Smooth muscle cell (in vitro differentiated cells): Measurements from ENCODE around the gene RAB3IL1. TPM values are rescaled to one million over a fixed set of nuclear protein-coding genes. Genes with fewer than 3 reads are reported as not detected.

Experiments used
- DNase-seq: peaks from one replicate; lab custom pipeline; 2025; ENCODE audit not compliant: unreplicated experiment; lab: John Stamatoyannopoulos, UW
- H2AFZ ChIP-seq: fragments of 200-600 bp; sonication (generic); 2 replicates; pipeline ENCODE4 v1.6.0; 2016; ENCODE audit warnings: antibody characterized with exemption, low read depth, mild to moderate bottlenecking
- H3F3A ChIP-seq: fragments of 200-600 bp; sonication (generic); 2 replicates; pipeline ENCODE4 v1.6.0; 2017; ENCODE audit warnings: antibody characterized with exemption, low read depth
- H3K27ac ChIP-seq: fragments of 200-600 bp; sonication (generic); 2 replicates; pipeline ENCODE4 v1.5.1; 2016; ENCODE audit warnings: low read depth, mild to moderate bottlenecking
- H3K27me3 ChIP-seq: fragments of 200-600 bp; sonication (generic); 2 replicates; pipeline ENCODE4 v1.6.1; 2016; ENCODE audit warnings: low read depth, mild to moderate bottlenecking
- H3K36me3 ChIP-seq: fragments of 200-600 bp; sonication (generic); 2 replicates; pipeline ENCODE4 v1.5.1; 2016; ENCODE audit warnings: low read depth
- H3K4me1 ChIP-seq: fragments of 200-600 bp; sonication (generic); 2 replicates; pipeline ENCODE4 v1.5.1; 2016; ENCODE audit warnings: low read depth
- H3K4me2 ChIP-seq: fragments of 200-600 bp; sonication (generic); 2 replicates; pipeline ENCODE4 v1.6.0; 2016; ENCODE audit warnings: mild to moderate bottlenecking
- H3K4me3 ChIP-seq: fragments of 200-600 bp; sonication (generic); 2 replicates; pipeline ENCODE4 v1.5.1; 2016; ENCODE audit warnings: mild to moderate bottlenecking
- H3K79me2 ChIP-seq: fragments of 200-600 bp; sonication (generic); 2 replicates; pipeline ENCODE4 v1.6.0; 2016; ENCODE audit warnings: low read depth, mild to moderate bottlenecking
- H3K9ac ChIP-seq: fragments of 200-600 bp; sonication (generic); 2 replicates; pipeline ENCODE4 v1.6.0; 2016; ENCODE audit warnings: low read depth
- H3K9me3 ChIP-seq: fragments of 200-600 bp; sonication (generic); replicated peaks from 2 replicates; pipeline ENCODE4 v1.5.1; 2016; ENCODE audit warnings: low read depth
- H4K20me1 ChIP-seq: fragments of 200-600 bp; sonication (generic); 2 replicates; pipeline ENCODE4 v1.6.0; 2016; ENCODE audit warnings: low read depth
- WGBS: methylation state at CpG from one replicate; pipeline ENCODE4 v1.1.7; 2016; ENCODE audit warnings: low lambda C conversion rate; 5-methylcytosine and 5-hydroxymethylcytosine counted together
- polyA plus RNA-seq: library from polyadenylated mRNA; unstranded; fragments of >200 nt; fragmentation: Nextera tagmentation; extraction: Ambion mirVana; gene quantifications from 2 replicates; pipeline ENCODE4 v1.2.1, GENCODE V29; 2016
- total RNA-seq: library from RNA; depleted of rRNA; stranded (reverse); fragments of >200 nt; gene quantifications from 2 replicates; pipeline ENCODE4 v1.2.3, GENCODE V29; 2014
- TF ChIP-seq, protein P1 (sequence below): fragments of 200-600 bp; sonication (generic); IDR thresholded peaks from 2 replicates; pipeline ENCODE4 v1.5.1; 2017; ENCODE audit warnings: borderline replicate concordance, mild to moderate bottlenecking, antibody characterized with exemption; ENCODE audit not compliant: insufficient read depth, poor library complexity, severe bottlenecking

The RAB3IL1 gene
- total and polyA plus RNA-seq, 2 experiments from 2014 or later = 4.9 to 11.6 TPM

DNA sequence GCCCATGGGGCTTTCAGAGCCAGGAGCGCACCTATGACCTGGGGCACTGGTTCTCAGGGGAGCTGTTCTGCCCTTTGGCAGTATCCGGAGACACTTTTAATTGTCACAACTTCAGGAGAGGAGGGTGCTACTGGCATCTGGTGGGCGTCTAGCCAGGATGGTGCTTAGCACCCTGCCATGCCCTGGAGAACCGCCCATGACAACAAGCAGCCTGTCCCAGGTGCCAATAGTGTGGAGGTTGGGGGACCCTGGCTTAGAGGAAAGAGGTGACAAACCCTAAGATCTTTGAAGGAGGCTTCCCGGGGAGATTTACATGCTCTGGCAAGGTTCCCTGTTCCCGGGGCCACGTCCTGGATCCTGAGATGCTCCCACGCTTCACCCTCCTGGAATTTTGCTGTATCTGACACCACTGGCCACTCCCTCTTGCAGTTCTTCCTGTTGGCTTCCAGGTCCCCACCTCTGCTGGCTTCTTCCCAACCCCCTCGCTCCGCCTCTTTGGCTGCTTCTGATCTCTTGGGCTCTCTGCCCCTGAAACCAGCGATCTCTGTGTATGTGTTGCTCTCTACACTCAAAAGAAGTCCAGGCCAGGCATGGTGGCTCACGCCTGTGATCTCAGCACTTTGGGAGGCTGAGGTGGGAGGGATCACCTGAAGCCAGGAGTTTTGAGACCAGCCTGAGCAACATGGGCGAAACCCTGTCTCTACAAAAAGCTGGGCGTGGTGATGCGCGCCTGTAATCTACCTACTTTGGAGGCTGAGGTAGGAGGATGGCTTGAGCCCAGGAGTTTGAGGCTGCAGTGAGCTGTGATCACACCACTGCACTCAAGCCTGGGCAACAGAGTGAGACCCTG lies 57.1 kb downstream of the RAB3IL1 start:
- no peaks in the 10 kb centered on the region for H3K4me1 ChIP-seq
- no peak for DNase-seq
- H3K36me3 ChIP-seq = peaks cover 9% of the 10 kb centered on the region
- no peak overlapping the region for H3K4me2 ChIP-seq
- 97% methylated on average over 16 of the region's 16 CpGs for WGBS
- no peak overlapping the region for H3K9ac ChIP-seq
- H3K27me3 ChIP-seq = no peaks in the 10 kb centered on the region
- no peaks in the 10 kb centered on the region for H3K9me3 ChIP-seq
- H4K20me1 ChIP-seq = peaks cover 43% of the 10 kb centered on the region
- no peaks in the 10 kb centered on the region for H3K79me2 ChIP-seq
- H3K27ac ChIP-seq = no peak overlapping the region
- no peak overlapping the region for H2AFZ ChIP-seq
- H3K4me3 ChIP-seq = no peak overlapping the region
- H3F3A ChIP-seq = peaks cover 8% of the 10 kb centered on the region
- TF ChIP-seq, protein P1, sequence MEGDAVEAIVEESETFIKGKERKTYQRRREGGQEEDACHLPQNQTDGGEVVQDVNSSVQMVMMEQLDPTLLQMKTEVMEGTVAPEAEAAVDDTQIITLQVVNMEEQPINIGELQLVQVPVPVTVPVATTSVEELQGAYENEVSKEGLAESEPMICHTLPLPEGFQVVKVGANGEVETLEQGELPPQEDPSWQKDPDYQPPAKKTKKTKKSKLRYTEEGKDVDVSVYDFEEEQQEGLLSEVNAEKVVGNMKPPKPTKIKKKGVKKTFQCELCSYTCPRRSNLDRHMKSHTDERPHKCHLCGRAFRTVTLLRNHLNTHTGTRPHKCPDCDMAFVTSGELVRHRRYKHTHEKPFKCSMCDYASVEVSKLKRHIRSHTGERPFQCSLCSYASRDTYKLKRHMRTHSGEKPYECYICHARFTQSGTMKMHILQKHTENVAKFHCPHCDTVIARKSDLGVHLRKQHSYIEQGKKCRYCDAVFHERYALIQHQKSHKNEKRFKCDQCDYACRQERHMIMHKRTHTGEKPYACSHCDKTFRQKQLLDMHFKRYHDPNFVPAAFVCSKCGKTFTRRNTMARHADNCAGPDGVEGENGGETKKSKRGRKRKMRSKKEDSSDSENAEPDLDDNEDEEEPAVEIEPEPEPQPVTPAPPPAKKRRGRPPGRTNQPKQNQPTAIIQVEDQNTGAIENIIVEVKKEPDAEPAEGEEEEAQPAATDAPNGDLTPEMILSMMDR = no peak

DNA sequence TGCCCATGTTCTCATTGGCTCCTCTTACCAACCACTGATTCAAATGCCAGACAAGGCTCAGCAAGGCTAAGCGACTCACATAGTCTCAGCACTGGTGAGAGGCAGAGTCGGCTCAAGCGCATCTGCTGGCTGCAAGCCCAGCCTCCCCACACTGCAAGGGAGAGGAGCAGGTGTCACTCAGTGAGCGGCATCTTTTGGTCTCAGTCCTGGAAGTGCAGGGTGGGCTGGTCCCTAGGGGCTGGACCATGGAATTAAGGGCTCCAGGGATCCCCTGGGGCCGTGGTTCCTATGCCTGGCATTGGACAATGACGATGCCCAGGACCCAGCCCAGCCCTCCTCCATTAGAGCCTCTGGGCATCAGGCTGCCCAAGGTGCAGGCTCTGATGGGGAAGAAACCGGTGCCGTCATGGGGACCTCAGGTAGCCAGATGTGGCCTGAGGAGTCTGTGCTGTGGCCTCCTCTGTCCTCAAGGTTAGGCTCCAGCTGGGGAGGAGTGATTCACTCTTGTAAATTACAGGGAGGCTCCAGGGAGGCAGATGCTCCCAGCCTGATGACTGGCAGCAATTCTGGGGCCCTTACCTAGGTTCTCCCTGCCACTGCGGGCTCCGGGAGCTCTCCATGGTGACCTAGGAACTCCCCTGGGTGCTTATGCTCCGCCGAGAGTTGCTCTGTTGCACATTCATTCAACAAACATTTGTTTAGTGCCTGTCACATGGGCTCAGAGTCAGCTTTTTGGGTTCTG lies 61.3 kb downstream of the RAB3IL1 start:
- H3K36me3 ChIP-seq = peaks cover 9% of the 10 kb centered on the region

DNA sequence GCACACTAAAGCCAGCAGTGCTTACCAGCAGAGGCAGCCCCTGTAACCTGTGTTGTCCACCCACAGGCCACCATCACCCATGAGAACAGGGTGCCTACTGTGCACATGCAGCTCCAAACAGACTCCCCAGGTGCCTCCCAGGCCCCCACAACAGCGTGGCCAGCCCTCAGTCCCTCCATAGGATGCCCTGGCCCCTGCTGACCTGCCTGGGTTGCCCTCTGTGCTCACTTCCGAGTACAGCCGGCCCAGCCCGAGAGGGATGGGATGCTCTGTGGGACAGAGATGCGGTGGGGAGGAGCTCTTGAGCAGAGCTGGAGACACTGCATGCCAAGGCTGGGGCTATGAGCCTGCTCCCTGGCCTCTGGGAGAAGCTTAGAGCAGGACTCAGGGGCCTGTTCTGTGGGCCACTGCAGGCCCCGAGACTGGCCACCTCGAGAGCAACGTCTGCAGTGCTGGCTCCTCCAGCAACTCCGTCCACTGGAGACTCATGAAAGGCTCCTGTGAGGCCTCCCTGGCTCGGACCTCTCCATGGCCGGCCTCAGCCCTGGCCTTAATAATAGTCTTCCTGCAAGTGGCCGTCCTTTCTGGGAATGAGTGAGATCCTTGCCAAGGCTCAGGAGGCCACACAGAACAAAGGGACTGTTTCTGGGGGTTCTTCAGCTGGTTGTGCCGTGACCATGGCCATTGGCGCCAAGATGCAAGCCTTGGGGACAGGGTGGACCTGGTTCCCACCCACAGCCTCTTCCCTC lies 62.2 kb downstream of the RAB3IL1 start:
- no peaks in the 10 kb centered on the region for H3F3A ChIP-seq
- H3K27ac ChIP-seq = no peak overlapping the region
- WGBS = 93% methylated on average over 14 of the region's 14 CpGs
- no peaks in the 10 kb centered on the region for H3K4me1 ChIP-seq
- H3K79me2 ChIP-seq = no peaks in the 10 kb centered on the region
- H3K4me2 ChIP-seq = no peak overlapping the region
- DNase-seq = no peak
- peaks cover 82% of the 10 kb centered on the region for H4K20me1 ChIP-seq
- no peak overlapping the region for H3K9ac ChIP-seq
- TF ChIP-seq, protein P1 = no peak
- H3K9me3 ChIP-seq = no peaks in the 10 kb centered on the region
- H2AFZ ChIP-seq = no peak overlapping the region
- no peaks in the 10 kb centered on the region for H3K27me3 ChIP-seq
- H3K4me3 ChIP-seq = no peak overlapping the region
- H3K36me3 ChIP-seq = peaks cover 4% of the 10 kb centered on the region

More for the DNA sequence above, 61.3 kb downstream of the RAB3IL1 start:
- H3K9me3 ChIP-seq = no peaks in the 10 kb centered on the region
- WGBS = 95% methylated on average over 12 of the region's 12 CpGs
- H2AFZ ChIP-seq = no peak overlapping the region
- TF ChIP-seq, protein P1 = no peak
- no peaks in the 10 kb centered on the region for H3K27me3 ChIP-seq
- no peaks in the 10 kb centered on the region for H3K79me2 ChIP-seq
- no peak for DNase-seq
- H3K4me3 ChIP-seq = no peak overlapping the region
- no peaks in the 10 kb centered on the region for H3F3A ChIP-seq
- no peak overlapping the region for H3K9ac ChIP-seq
- H3K27ac ChIP-seq = no peak overlapping the region
- H4K20me1 ChIP-seq = peaks cover 75% of the 10 kb centered on the region
- no peak overlapping the region for H3K4me2 ChIP-seq
- no peaks in the 10 kb centered on the region for H3K4me1 ChIP-seq
